GM23248 (cell line): Measurements from ENCODE around the gene PTGER3. TPM values are rescaled to one million over a fixed set of nuclear protein-coding genes. Genes with fewer than 3 reads are reported as not detected.

Experiments used
- DNase-seq: peaks from one replicate; pipeline ENCODE4 v3.0.0-alpha.2; 2015
- H2AFZ ChIP-seq: fragments of 200-600 bp; sonication (generic); 2 replicates; pipeline ENCODE4 v1.6.1; 2016; ENCODE audit warnings: antibody characterized with exemption
- H3F3A ChIP-seq: fragments of 200-600 bp; sonication (generic); 2 replicates; pipeline ENCODE4 v1.6.1; 2016; ENCODE audit warnings: mild to moderate bottlenecking, antibody characterized with exemption, mixed run types; ENCODE audit not compliant: insufficient read depth
- H3K27ac ChIP-seq: fragments of 200-600 bp; sonication (generic); 2 replicates; pipeline ENCODE4 v1.5.1; 2016; ENCODE audit warnings: mild to moderate bottlenecking
- H3K27me3 ChIP-seq: fragments of 200-600 bp; sonication (generic); replicated peaks from 2 replicates; pipeline ENCODE4 v1.6.1; 2016; ENCODE audit warnings: mild to moderate bottlenecking; ENCODE audit not compliant: insufficient read depth
- H3K36me3 ChIP-seq: fragments of 200-600 bp; sonication (generic); 2 replicates; pipeline ENCODE4 v1.6.1; 2016; ENCODE audit warnings: low read depth, mild to moderate bottlenecking
- H3K4me1 ChIP-seq: fragments of 200-600 bp; sonication (generic); 2 replicates; pipeline ENCODE4 v1.6.1; 2016; ENCODE audit warnings: mild to moderate bottlenecking; ENCODE audit not compliant: insufficient read depth
- H3K4me2 ChIP-seq: fragments of 200-600 bp; sonication (generic); one replicate; pipeline ENCODE4 v1.6.1; 2016; ENCODE audit warnings: mild to moderate bottlenecking; ENCODE audit not compliant: unreplicated experiment
- H3K4me3 ChIP-seq: fragments of 200-600 bp; sonication (generic); 2 replicates; pipeline ENCODE4 v1.5.1; 2016; ENCODE audit warnings: mild to moderate bottlenecking
- H3K79me2 ChIP-seq: fragments of 200-600 bp; sonication (generic); 2 replicates; pipeline ENCODE4 v1.6.1; 2016; ENCODE audit warnings: mild to moderate bottlenecking; ENCODE audit not compliant: insufficient read depth
- H3K9ac ChIP-seq: fragments of 200-600 bp; sonication (generic); 2 replicates; pipeline ENCODE4 v1.6.1; 2016; ENCODE audit warnings: mild to moderate bottlenecking
- H3K9me2 ChIP-seq: fragments of 200-600 bp; sonication (generic); 2 replicates; pipeline ENCODE4 v1.6.1; 2016; ENCODE audit warnings: mixed run types, mild to moderate bottlenecking, moderate library complexity; ENCODE audit not compliant: insufficient read depth
- H3K9me3 ChIP-seq: fragments of 200-600 bp; sonication (generic); one replicate; pipeline ENCODE4 v1.6.1; 2017; ENCODE audit warnings: low read depth
- H4K20me1 ChIP-seq: fragments of 200-600 bp; sonication (generic); 2 replicates; pipeline ENCODE4 v1.6.0; 2016; ENCODE audit not compliant: insufficient read depth
- EZH2 ChIP-seq: fragments of 200-600 bp; sonication (generic); IDR thresholded peaks from 2 replicates; pipeline ENCODE4 v1.6.1; 2018; ENCODE audit warnings: antibody characterized with exemption, mild to moderate bottlenecking; ENCODE audit not compliant: insufficient read depth, poor library complexity, severe bottlenecking
- EZH2phosphoT487 ChIP-seq: fragments of 200-600 bp; sonication (generic); IDR thresholded peaks from 2 replicates; pipeline ENCODE4 v1.6.1; 2018; ENCODE audit warnings: antibody characterized with exemption, moderate library complexity, mild to moderate bottlenecking, low read depth; ENCODE audit not compliant: insufficient read depth
- WGBS, 2 experiments: methylation state at CpG; one replicate each; pipeline ENCODE4 v1.1.6; 2015 to 2017; ENCODE audit warnings: low lambda C conversion rate in 2 of 2, low coverage in 1 of 2; ENCODE audit errors: missing lambda C conversion rate in 2 of 2; 5-methylcytosine and 5-hydroxymethylcytosine counted together
- in situ Hi-C: fragments of 300-500 bp; cut with MboI; formaldehyde crosslinking; loops from 2 replicates; pipeline ENCODE4 v1.15.0; 2020
- polyA plus RNA-seq: library from polyadenylated mRNA; unstranded; fragments of >200 nt; fragmentation: Nextera tagmentation; extraction: Ambion mirVana; gene quantifications from 2 replicates; pipeline ENCODE4 v1.2.1, GENCODE V29; 2016
- total RNA-seq: library from RNA; depleted of rRNA; stranded (reverse); fragments of >200 nt; shearing (Covaris generic); gene quantifications from 2 replicates; pipeline ENCODE4 v1.2.3, GENCODE V29; 2014

The PTGER3 gene
- total and polyA plus RNA-seq, 2 experiments from 2014 or later: 0.31 to 0.97 TPM

GRCh38 chr1:71046891-71047634 lies 553 bp downstream of the PTGER3 start:
- Histone ChIP-seq H2AFZ (peak overlapping the region; percentile 82), H3K4me2 (peak overlapping the region; percentile 81), H3K9me3 (no peaks in the 10 kb centered on the region), H3K36me3 (no peaks in the 10 kb centered on the region), H3K4me1 (no peaks in the 10 kb centered on the region), H3K27ac (no peak overlapping the region), H3K4me3 (peak overlapping the region; percentile 65), H3K27me3 (peaks cover 22% of the 10 kb centered on the region; the same call in 1 of the 2 replicates), H4K20me1 (no peaks in the 10 kb centered on the region), H3F3A (peaks cover under 1% of the 10 kb centered on the region; the same call in 1 of the 2 replicates), H3K9me2 (no peaks in the 10 kb centered on the region), H3K9ac (no peak overlapping the region), H3K79me2 (no peaks in the 10 kb centered on the region)
- in situ Hi-C loops: loop anchor here (10.0 kb wide), 1 partner anchor 612 kb away; no protein-coding TSS in a partner anchor
- peak; percentile 52 for DNase-seq
- TF ChIP-seq EZH2phosphoT487 (no peak), EZH2 (peak; percentile 35)
- 4 to 7% methylated on average over 59 to 69 of the region's 73 CpGs for WGBS, 2 experiments

GRCh38 chr1:71045463-71046028 lies 2.1 kb downstream of the PTGER3 start:
- Histone ChIP-seq H3K9ac (no peak overlapping the region), H4K20me1 (no peaks in the 10 kb centered on the region), H3K36me3 (no peaks in the 10 kb centered on the region), H3K27me3 (peaks cover 22% of the 10 kb centered on the region; the same call in 1 of the 2 replicates), H3K4me2 (no peak overlapping the region), H3K4me3 (no peak overlapping the region), H2AFZ (no peak overlapping the region), H3F3A (peaks cover 3% of the 10 kb centered on the region; the same call in 1 of the 2 replicates), H3K9me2 (no peaks in the 10 kb centered on the region), H3K79me2 (no peaks in the 10 kb centered on the region), H3K27ac (no peak overlapping the region), H3K4me1 (no peaks in the 10 kb centered on the region), H3K9me3 (no peaks in the 10 kb centered on the region)
- no peak for TF ChIP-seq EZH2
- no peak for TF ChIP-seq EZH2phosphoT487
- 70 to 79% methylated on average over 13 to 16 of the region's 16 CpGs for WGBS, 2 experiments
- in situ Hi-C loops: loop anchor here (10.0 kb wide), 1 partner anchor 611 kb away; no protein-coding TSS in a partner anchor
- DNase-seq: no peak

GRCh38 chr1:71044833-71045232 lies 2.8 kb downstream of the PTGER3 start:
- WGBS, 2 experiments: 95 to 97% methylated on average over 1 of the region's 1 CpG
- Histone ChIP-seq H3K9me2 (no peaks in the 10 kb centered on the region), H3K27me3 (peaks cover 22% of the 10 kb centered on the region; the same call in 1 of the 2 replicates), H3K79me2 (no peaks in the 10 kb centered on the region), H3K4me3 (no peak overlapping the region), H4K20me1 (no peaks in the 10 kb centered on the region), H3K27ac (no peak overlapping the region), H3K9ac (no peak overlapping the region), H2AFZ (no peak overlapping the region), H3K9me3 (no peaks in the 10 kb centered on the region), H3K4me1 (no peaks in the 10 kb centered on the region), H3K36me3 (no peaks in the 10 kb centered on the region), H3F3A (peaks cover 3% of the 10 kb centered on the region; the same call in 1 of the 2 replicates), H3K4me2 (no peak overlapping the region)
- TF ChIP-seq EZH2phosphoT487 (no peak), EZH2 (no peak)
- in situ Hi-C loops: loop anchor here (10.0 kb wide), 1 partner anchor 610 kb away; no protein-coding TSS in a partner anchor
- no peak for DNase-seq

GRCh38 chr1:71043065-71043464 lies 4.6 kb downstream of the PTGER3 start:
- TF ChIP-seq EZH2: no peak
- TF ChIP-seq EZH2phosphoT487: no peak
- Histone ChIP-seq H3F3A (peaks cover 3% of the 10 kb centered on the region; the same call in 1 of the 2 replicates), H3K27me3 (peaks cover 16% of the 10 kb centered on the region; the same call in 1 of the 2 replicates), H2AFZ (no peak overlapping the region), H3K27ac (no peak overlapping the region), H4K20me1 (no peaks in the 10 kb centered on the region), H3K4me3 (no peak overlapping the region), H3K79me2 (no peaks in the 10 kb centered on the region), H3K4me2 (no peak overlapping the region), H3K4me1 (no peaks in the 10 kb centered on the region), H3K36me3 (no peaks in the 10 kb centered on the region), H3K9ac (no peak overlapping the region), H3K9me3 (no peaks in the 10 kb centered on the region), H3K9me2 (no peaks in the 10 kb centered on the region)
- no peak for DNase-seq
- in situ Hi-C loops: loop anchor here (10.0 kb wide), 1 partner anchor 608 kb away; no protein-coding TSS in a partner anchor
